OCI-LY1 (cell line): ENCODE results near the gene SLC39A11.

Experiments used
- H2AFZ ChIP-seq: fragments of 200-600 bp; sonication (generic), shearing (Covaris generic); 2 replicates; pipeline ENCODE4 v1.6.0; 2014; ENCODE audit warnings: antibody characterized with exemption, mild to moderate bottlenecking, low read length
- H3F3A ChIP-seq: fragments of 200-600 bp; sonication (generic), shearing (Covaris generic); 2 replicates; pipeline ENCODE4 v1.6.0; 2014; ENCODE audit warnings: mild to moderate bottlenecking, antibody characterized with exemption, low read length, moderate library complexity; ENCODE audit not compliant: insufficient read depth
- H3K27ac ChIP-seq: fragments of 200-600 bp; sonication (generic); 2 replicates; pipeline ENCODE4 v1.5.1; 2014; ENCODE audit warnings: low read length, mixed run types, mild to moderate bottlenecking, low read depth; ENCODE audit not compliant: poor library complexity, severe bottlenecking
- H3K27me3 ChIP-seq: fragments of 200-600 bp; sonication (generic); 2 replicates; pipeline ENCODE4 v1.6.0; 2014; ENCODE audit warnings: antibody characterized with exemption, mild to moderate bottlenecking, low read length, moderate library complexity; ENCODE audit not compliant: insufficient read depth
- H3K36me3 ChIP-seq: fragments of 200-600 bp; sonication (generic); 2 replicates; pipeline ENCODE4 v1.6.1; 2014; ENCODE audit warnings: mild to moderate bottlenecking, antibody characterized with exemption, low read length, moderate library complexity, mixed read lengths; ENCODE audit not compliant: insufficient read depth
- H3K4me1 ChIP-seq: fragments of 200-600 bp; sonication (generic); 2 replicates; pipeline ENCODE4 v1.5.1; 2014; ENCODE audit warnings: mild to moderate bottlenecking, low read length, moderate library complexity; ENCODE audit not compliant: insufficient read depth, severe bottlenecking
- H3K4me2 ChIP-seq: fragments of 200-600 bp; sonication (generic), shearing (Covaris generic); 2 replicates; pipeline ENCODE4 v1.6.1; 2014; ENCODE audit warnings: low read length
- H3K4me3 ChIP-seq: fragments of 200-600 bp; sonication (generic); 2 replicates; pipeline ENCODE4 v1.5.1; 2014; ENCODE audit warnings: low read length, low read depth, mild to moderate bottlenecking, mixed read lengths; ENCODE audit not compliant: poor library complexity, severe bottlenecking
- H3K79me2 ChIP-seq: fragments of 200-600 bp; shearing (Covaris generic); 2 replicates; pipeline ENCODE4 v1.6.1; 2016; ENCODE audit warnings: mixed run types, low read length, mixed read lengths; ENCODE audit not compliant: insufficient read depth
- H3K9ac ChIP-seq: fragments of 200-600 bp; sonication (generic), shearing (Covaris generic); 2 replicates; pipeline ENCODE4 v1.6.1; 2014; ENCODE audit warnings: mild to moderate bottlenecking, low read length, mixed read lengths
- H3K9me2 ChIP-seq: fragments of 200-600 bp; sonication (generic), shearing (Covaris generic); 2 replicates; pipeline ENCODE4 v1.6.1; 2014; ENCODE audit warnings: low read depth, mild to moderate bottlenecking, low read length, mixed read lengths
- H3K9me3 ChIP-seq: fragments of 200-600 bp; shearing (Covaris generic); 2 replicates; pipeline ENCODE4 v1.6.1; 2014; ENCODE audit warnings: low read length, mixed read lengths
- H4K20me1 ChIP-seq: fragments of 200-600 bp; sonication (generic), shearing (Covaris generic); 2 replicates; pipeline ENCODE4 v1.6.0; 2016; ENCODE audit warnings: mild to moderate bottlenecking, low read length; ENCODE audit not compliant: insufficient read depth
- CTCF ChIP-seq: fragments of 200-600 bp; sonication (generic), shearing (Covaris generic); IDR thresholded peaks from 2 replicates; pipeline ENCODE4 v1.5.1; 2017; ENCODE audit warnings: mild to moderate bottlenecking, antibody characterized with exemption, low read length, moderate library complexity, mixed read lengths
- EZH2 ChIP-seq: fragments of 200-600 bp; sonication (generic), shearing (Covaris generic); IDR thresholded peaks from 2 replicates; pipeline ENCODE4 v1.8.0; 2017; ENCODE audit warnings: borderline replicate concordance, mixed run types, mild to moderate bottlenecking, antibody characterized with exemption, low read length, moderate library complexity, mixed read lengths

Gene SLC39A11

DNA sequence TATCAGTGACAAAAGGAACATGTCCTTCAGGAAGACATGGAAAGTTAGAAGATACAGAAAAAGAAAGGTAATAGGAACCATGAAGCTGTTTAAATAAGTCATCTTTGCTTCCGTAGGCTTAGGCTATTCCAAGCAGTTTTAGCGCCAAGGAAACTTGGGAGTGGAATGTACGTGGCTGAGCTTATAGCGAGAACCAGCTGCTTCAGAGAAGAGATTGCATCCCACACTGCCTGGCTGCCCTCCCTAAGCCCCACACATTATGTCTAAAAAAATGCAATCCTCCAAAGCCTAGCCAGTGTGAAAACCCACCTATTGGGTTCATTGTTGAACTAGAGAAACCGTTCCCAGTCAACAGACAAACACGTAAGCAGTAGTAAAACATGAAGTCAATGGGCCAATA, 149.9 kb downstream of the SLC39A11 start:
- Histone ChIP-seq H3K9me3 (no peaks in the 10 kb centered on the region), H3K4me3 (no peak overlapping the region), H3F3A (no peaks in the 10 kb centered on the region), H4K20me1 (no peaks in the 10 kb centered on the region), H3K4me1 (no peaks in the 10 kb centered on the region), H3K36me3 (0 out of 2 replicates have a peak, but pooled peaks cover 6% of the 10 kb centered on the region), H3K4me2 (no peak overlapping the region), H3K9ac (no peak overlapping the region), H3K9me2 (no peaks in the 10 kb centered on the region), H3K27ac (no peak overlapping the region), H2AFZ (no peak overlapping the region), H3K27me3 (no peaks in the 10 kb centered on the region), H3K79me2 (no peaks in the 10 kb centered on the region)
- TF ChIP-seq CTCF: no peak
- TF ChIP-seq EZH2: no peak

GRCh38 chr17:72940496-72940895, 152.0 kb downstream of the SLC39A11 start:
- Histone ChIP-seq H3K4me1 (no peaks in the 10 kb centered on the region), H3K27me3 (no peaks in the 10 kb centered on the region), H4K20me1 (no peaks in the 10 kb centered on the region), H3K4me2 (no peak overlapping the region), H3K9ac (no peak overlapping the region), H3K36me3 (0 out of 2 replicates have a peak, but pooled peaks cover 6% of the 10 kb centered on the region), H2AFZ (no peak overlapping the region), H3K79me2 (no peaks in the 10 kb centered on the region), H3F3A (no peaks in the 10 kb centered on the region), H3K27ac (no peak overlapping the region), H3K9me3 (no peaks in the 10 kb centered on the region), H3K9me2 (no peaks in the 10 kb centered on the region), H3K4me3 (no peak overlapping the region)
- TF ChIP-seq CTCF (no peak), EZH2 (no peak)

DNA sequence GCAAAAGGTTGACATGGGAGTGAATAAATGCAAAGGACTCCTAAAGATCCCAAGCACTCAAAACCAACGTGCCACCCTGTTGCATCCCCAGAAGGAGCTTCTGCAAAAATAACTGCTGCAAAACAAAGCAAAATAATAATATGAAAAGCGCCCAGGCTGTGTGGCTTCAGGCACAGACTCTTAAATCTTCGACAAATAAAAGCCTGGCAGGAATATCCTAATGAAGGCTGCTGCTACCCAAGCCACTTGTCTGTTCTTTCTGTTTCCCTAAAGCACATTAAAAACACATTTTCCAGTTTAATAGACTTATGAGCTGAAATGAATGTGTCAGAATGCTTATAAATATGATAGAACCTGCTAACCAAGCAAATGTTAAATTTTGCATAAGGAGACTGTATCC, 154.0 kb downstream of the SLC39A11 start:
- H3K9ac ChIP-seq: no peak overlapping the region
- H3K4me1 ChIP-seq: no peaks in the 10 kb centered on the region
- no peaks in the 10 kb centered on the region for H3K9me3 ChIP-seq
- no peak overlapping the region for H3K4me2 ChIP-seq
- H3K9me2 ChIP-seq: no peaks in the 10 kb centered on the region
- no peak overlapping the region for H2AFZ ChIP-seq
- TF ChIP-seq EZH2 (no peak), CTCF (no peak)
- no peaks in the 10 kb centered on the region for H3K27me3 ChIP-seq
- no peaks in the 10 kb centered on the region for H3F3A ChIP-seq
- no peak overlapping the region for H3K4me3 ChIP-seq
- H3K27ac ChIP-seq: no peak overlapping the region
- H3K36me3 ChIP-seq: 0 out of 2 replicates have a peak, but pooled peaks cover 4% of the 10 kb centered on the region
- no peaks in the 10 kb centered on the region for H4K20me1 ChIP-seq
- no peaks in the 10 kb centered on the region for H3K79me2 ChIP-seq
